ENCODE data around the gene STK25.

The STK25 gene

DNA sequence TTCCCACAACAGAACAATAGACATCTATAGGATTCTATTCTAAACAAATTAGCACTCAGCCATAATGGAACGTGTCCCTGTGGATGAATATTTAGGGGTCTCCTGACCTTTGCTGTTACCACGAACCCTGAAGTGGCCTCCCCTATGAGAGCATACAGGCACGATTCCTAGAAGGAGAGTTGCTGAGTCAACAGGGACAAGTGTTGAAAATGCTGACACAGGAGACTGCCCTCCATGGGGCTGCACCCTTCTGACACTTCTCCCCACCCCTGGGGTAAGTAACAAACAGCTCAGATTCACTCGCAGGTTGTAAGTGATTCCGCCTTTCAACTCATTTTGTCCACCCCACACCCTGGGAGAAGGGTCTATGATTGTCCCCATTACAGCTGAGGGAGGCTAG, 14.1 kb upstream of the STK25 start:
- Histone ChIP-seq H3K9me3 (replicated peaks; ENCODE audit: insufficient read depth, low read length) (no peaks in the 10 kb centered on the region), H3K79me2 (ENCODE audit: low read length) (no peaks in the 10 kb centered on the region), H3K9me2 (replicated peaks; ENCODE audit: insufficient read depth, low read length) (no peaks in the 10 kb centered on the region), H3F3A (ENCODE audit: insufficient read depth, low read length) (no peaks in the 10 kb centered on the region), H3K9ac (ENCODE audit: low read length) (no peak overlapping the region), H3K27ac (ENCODE audit: low read length) (no peak overlapping the region), H3K27me3 (replicated peaks; ENCODE audit: insufficient read depth, low read length) (peaks cover 49% of the 10 kb centered on the region), H2AFZ (ENCODE audit: low read length) (no peak overlapping the region), H3K4me2 (ENCODE audit: low read depth, low read length) (no peak overlapping the region), H3K4me1 (ENCODE audit: low read length) (0 out of 2 replicates have a peak, but pooled peaks cover under 1% of the 10 kb centered on the region), H3K36me3 (replicated peaks; ENCODE audit: insufficient read depth, low read length) (no peaks in the 10 kb centered on the region), H4K20me1 (ENCODE audit: insufficient read depth, low read length) (no peaks in the 10 kb centered on the region), H3K4me3 (ENCODE audit: low read length) (no peak overlapping the region)
- no peak for DNase-seq
- no peak for TF ChIP-seq EZH2phosphoT487 (IDR thresholded peaks at IDR 0.05; ENCODE audit: low read length)
- TF ChIP-seq, protein P1, sequence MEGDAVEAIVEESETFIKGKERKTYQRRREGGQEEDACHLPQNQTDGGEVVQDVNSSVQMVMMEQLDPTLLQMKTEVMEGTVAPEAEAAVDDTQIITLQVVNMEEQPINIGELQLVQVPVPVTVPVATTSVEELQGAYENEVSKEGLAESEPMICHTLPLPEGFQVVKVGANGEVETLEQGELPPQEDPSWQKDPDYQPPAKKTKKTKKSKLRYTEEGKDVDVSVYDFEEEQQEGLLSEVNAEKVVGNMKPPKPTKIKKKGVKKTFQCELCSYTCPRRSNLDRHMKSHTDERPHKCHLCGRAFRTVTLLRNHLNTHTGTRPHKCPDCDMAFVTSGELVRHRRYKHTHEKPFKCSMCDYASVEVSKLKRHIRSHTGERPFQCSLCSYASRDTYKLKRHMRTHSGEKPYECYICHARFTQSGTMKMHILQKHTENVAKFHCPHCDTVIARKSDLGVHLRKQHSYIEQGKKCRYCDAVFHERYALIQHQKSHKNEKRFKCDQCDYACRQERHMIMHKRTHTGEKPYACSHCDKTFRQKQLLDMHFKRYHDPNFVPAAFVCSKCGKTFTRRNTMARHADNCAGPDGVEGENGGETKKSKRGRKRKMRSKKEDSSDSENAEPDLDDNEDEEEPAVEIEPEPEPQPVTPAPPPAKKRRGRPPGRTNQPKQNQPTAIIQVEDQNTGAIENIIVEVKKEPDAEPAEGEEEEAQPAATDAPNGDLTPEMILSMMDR (IDR thresholded peaks at IDR 0.05; ENCODE audit: low read length): no peak

DNA sequence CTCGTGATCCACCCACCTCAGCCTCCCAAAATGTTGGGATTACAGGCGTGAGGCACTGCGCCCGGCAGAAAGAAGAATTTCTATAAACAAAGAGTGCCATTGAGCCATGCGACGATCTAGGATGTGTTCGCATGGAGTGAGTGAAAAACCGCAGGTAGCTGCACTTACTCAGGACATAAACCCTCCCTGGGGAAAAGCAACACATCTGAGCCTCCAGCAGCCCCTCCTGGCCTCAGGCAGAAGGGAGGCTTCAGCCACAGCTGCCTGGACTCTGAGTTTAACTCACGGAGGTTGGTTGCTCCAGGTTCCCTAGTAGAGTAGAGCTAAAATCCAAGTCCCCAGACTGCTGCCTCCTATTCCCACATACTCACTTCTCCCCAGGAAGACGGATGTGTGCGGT, 11.3 kb upstream of the STK25 start:
- peaks cover 38% of the 10 kb centered on the region for H3K27me3 ChIP-seq (replicated peaks; ENCODE audit: insufficient read depth, low read length)
- no peaks in the 10 kb centered on the region for H4K20me1 ChIP-seq (ENCODE audit: insufficient read depth, low read length)
- H3K9me3 ChIP-seq (replicated peaks; ENCODE audit: insufficient read depth, low read length): no peaks in the 10 kb centered on the region
- H3K9ac ChIP-seq (ENCODE audit: low read length): no peak overlapping the region
- TF ChIP-seq EZH2phosphoT487 (IDR thresholded peaks at IDR 0.05; ENCODE audit: low read length) (no peak), EZH2 (optimal IDR thresholded peaks at IDR 0.05; ENCODE audit: low read depth, low read length) (no peak)
- no peak overlapping the region for H2AFZ ChIP-seq (ENCODE audit: low read length)
- no peak overlapping the region for H3K27ac ChIP-seq (ENCODE audit: low read length)
- no peak overlapping the region for H3K4me2 ChIP-seq (ENCODE audit: low read depth, low read length)
- no peak overlapping the region for H3K4me3 ChIP-seq (ENCODE audit: low read length)
- no peaks in the 10 kb centered on the region for H3K79me2 ChIP-seq (ENCODE audit: low read length)
- no peaks in the 10 kb centered on the region for H3K36me3 ChIP-seq (replicated peaks; ENCODE audit: insufficient read depth, low read length)
- no peaks in the 10 kb centered on the region for H3K9me2 ChIP-seq (replicated peaks; ENCODE audit: insufficient read depth, low read length)
- DNase-seq: no peak
- H3F3A ChIP-seq (ENCODE audit: insufficient read depth, low read length): peaks cover 19% of the 10 kb centered on the region
- peaks cover 20% of the 10 kb centered on the region for H3K4me1 ChIP-seq (ENCODE audit: low read length)

DNA sequence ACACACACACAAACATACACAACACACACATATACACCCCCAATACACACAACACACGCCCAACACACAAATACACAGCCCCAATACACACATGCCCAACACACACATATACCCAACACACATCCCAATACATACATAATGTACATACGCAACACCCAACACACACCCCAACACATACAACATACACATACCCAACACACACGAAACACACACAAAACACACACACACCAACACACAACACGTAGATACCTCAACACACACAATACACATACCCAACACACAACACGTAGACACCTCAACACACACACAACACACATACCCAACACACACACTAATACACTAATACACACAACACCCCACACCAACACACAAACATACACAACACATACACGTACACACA, 8.9 kb upstream of the STK25 start:
- Histone ChIP-seq H3K4me1 (ENCODE audit: low read length) (peaks cover 24% of the 10 kb centered on the region), H3K27me3 (replicated peaks; ENCODE audit: insufficient read depth, low read length) (peaks cover 43% of the 10 kb centered on the region), H3K4me2 (ENCODE audit: low read depth, low read length) (no peak overlapping the region), H4K20me1 (ENCODE audit: insufficient read depth, low read length) (no peaks in the 10 kb centered on the region), H3K9me2 (replicated peaks; ENCODE audit: insufficient read depth, low read length) (no peaks in the 10 kb centered on the region), H3K9ac (ENCODE audit: low read length) (no peak overlapping the region), H3K36me3 (replicated peaks; ENCODE audit: insufficient read depth, low read length) (no peaks in the 10 kb centered on the region), H2AFZ (ENCODE audit: low read length) (no peak overlapping the region), H3K79me2 (ENCODE audit: low read length) (no peaks in the 10 kb centered on the region), H3F3A (ENCODE audit: insufficient read depth, low read length) (peaks cover 19% of the 10 kb centered on the region), H3K27ac (ENCODE audit: low read length) (no peak overlapping the region), H3K4me3 (ENCODE audit: low read length) (no peak overlapping the region), H3K9me3 (replicated peaks; ENCODE audit: insufficient read depth, low read length) (no peaks in the 10 kb centered on the region)
- TF ChIP-seq, protein P1 (IDR thresholded peaks at IDR 0.05; ENCODE audit: low read length): no peak
- no peak for TF ChIP-seq EZH2phosphoT487 (IDR thresholded peaks at IDR 0.05; ENCODE audit: low read length)
- TF ChIP-seq EZH2 (optimal IDR thresholded peaks at IDR 0.05; ENCODE audit: low read depth, low read length): no peak
- DNase-seq: no peak

DNA sequence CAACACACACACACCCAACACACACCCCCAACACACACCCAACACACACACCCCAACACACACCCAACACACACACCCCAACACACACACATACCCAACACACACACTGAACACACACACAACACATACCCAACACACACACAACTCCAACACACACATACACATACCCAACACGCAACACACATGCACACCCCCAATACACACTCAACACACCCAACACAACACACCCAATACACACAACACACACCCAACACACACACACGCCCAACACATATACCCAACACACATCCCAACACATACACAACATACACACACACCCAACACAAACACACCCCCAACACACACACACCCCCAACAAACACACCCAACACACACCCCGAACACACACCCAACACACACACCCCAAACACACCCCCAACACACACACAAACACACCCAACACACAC, 8.2 kb upstream of the STK25 start:
- DNase-seq: no peak
- no peaks in the 10 kb centered on the region for H3K36me3 ChIP-seq (replicated peaks; ENCODE audit: insufficient read depth, low read length)
- no peak overlapping the region for H2AFZ ChIP-seq (ENCODE audit: low read length)
- no peak overlapping the region for H3K9ac ChIP-seq (ENCODE audit: low read length)
- TF ChIP-seq EZH2 (optimal IDR thresholded peaks at IDR 0.05; ENCODE audit: low read depth, low read length) (no peak), EZH2phosphoT487 (IDR thresholded peaks at IDR 0.05; ENCODE audit: low read length) (no peak)
- TF ChIP-seq, protein P1 (IDR thresholded peaks at IDR 0.05; ENCODE audit: low read length): no peak
- peak overlapping the region; percentile 17; the same call in 1 of the 2 replicates for H3K4me3 ChIP-seq (ENCODE audit: low read length)
- no peaks in the 10 kb centered on the region for H4K20me1 ChIP-seq (ENCODE audit: insufficient read depth, low read length)
- H3F3A ChIP-seq (ENCODE audit: insufficient read depth, low read length): peaks cover 19% of the 10 kb centered on the region
- no peaks in the 10 kb centered on the region for H3K79me2 ChIP-seq (ENCODE audit: low read length)
- H3K9me2 ChIP-seq (replicated peaks; ENCODE audit: insufficient read depth, low read length): no peaks in the 10 kb centered on the region
- peaks cover 24% of the 10 kb centered on the region for H3K4me1 ChIP-seq (ENCODE audit: low read length)
- no peaks in the 10 kb centered on the region for H3K9me3 ChIP-seq (replicated peaks; ENCODE audit: insufficient read depth, low read length)
- H3K27ac ChIP-seq (ENCODE audit: low read length): no peak overlapping the region
- peak overlapping the region; percentile 23 for H3K4me2 ChIP-seq (ENCODE audit: low read depth, low read length)
- H3K27me3 ChIP-seq (replicated peaks; ENCODE audit: insufficient read depth, low read length): peaks cover 47% of the 10 kb centered on the region
